GM12878 (cell line): ENCODE measurements around the gene CRTC3. TPM values are rescaled to one million over a fixed set of nuclear protein-coding genes. Genes with fewer than 3 reads are reported as not detected.

Experiments
- GABPA ChIP-seq: IDR thresholded peaks from 2 replicates; pipeline ENCODE4 v1.6.1; 2014; ENCODE audit warnings: antibody characterized with exemption, low read depth, mild to moderate bottlenecking, inconsistent platforms
- GATAD2B ChIP-seq: fragments of 450-650 bp; conservative IDR thresholded peaks from 2 replicates; pipeline ENCODE4 v1.6.1; 2017; ENCODE audit warnings: low read depth, mild to moderate bottlenecking, moderate library complexity
- NBN ChIP-seq: fragments of 450-650 bp; IDR thresholded peaks from 2 replicates; pipeline ENCODE4 v1.6.1; 2016
- PRDM15 ChIP-seq: fragments of 450-650 bp; formaldehyde crosslinking; IDR thresholded peaks from 2 replicates; pipeline ENCODE4 v1.4.0; 2020; ENCODE audit warnings: mild to moderate bottlenecking, moderate library complexity
- SIN3A ChIP-seq: IDR thresholded peaks from 2 replicates; pipeline ENCODE4 v1.6.1; 2012; ENCODE audit warnings: low read depth, low read length, improper control_type of control experiment
- SMARCA5 ChIP-seq: fragments of 450-650 bp; IDR thresholded peaks from 2 replicates; pipeline ENCODE4 v1.6.1; 2017; ENCODE audit warnings: mild to moderate bottlenecking
- ZBTB11 ChIP-seq: fragments of 450-650 bp; formaldehyde crosslinking; IDR thresholded peaks from 2 replicates; pipeline ENCODE4 v1.5.0; 2022; ENCODE audit warnings: mild to moderate bottlenecking, missing genetic modification characterization
- polyA plus RNA-seq, 11 experiments: library from polyadenylated mRNA; depleted of rRNA in 4 of 11; unstranded in 6 of 11; stranded (reverse) in 5 of 11; fragments of >200 nt; fragmentation: Nextera tagmentation in 4 of 11; fragmentation: Illumina TruSeq in 1 of 11; extraction: Ambion mirVana in 4 of 11; extraction: Trizol in 1 of 11; gene quantifications; 1 replicate in 1 of 11; 2 replicates in 10 of 11; pipeline versions ENCODE4 v1.2.1 to v1.2.3, GENCODE V29; 2011 to 2016; ENCODE audit warnings: inconsistent platforms in 2 of 11, missing spikeins in 2 of 11, low read depth in 1 of 11
- total RNA-seq, 4 experiments: library from RNA; depleted of rRNA in 3 of 4; stranded (reverse); fragments of >200 nt in 3 of 4; fragmentation: Illumina TruSeq in 1 of 4; extraction: Trizol in 1 of 4; gene quantifications; 2 replicates each; pipeline versions ENCODE4 v1.2.1 to v1.2.3, GENCODE V29; 2013 to 2021
- TF ChIP-seq, protein P1 (sequence below): IDR thresholded peaks from 2 replicates; pipeline ENCODE4 v1.6.1; 2012; ENCODE audit warnings: low read depth, low read length, improper control_type of control experiment
- TF ChIP-seq, protein P2 (sequence below): fragments of 450-650 bp; IDR thresholded peaks from 2 replicates; pipeline ENCODE4 v1.6.1; 2016; ENCODE audit warnings: mild to moderate bottlenecking
- TF ChIP-seq, protein P3 (sequence below): IDR thresholded peaks from 2 replicates; pipeline ENCODE4 v1.6.1; 2012; ENCODE audit warnings: low read depth, low read length, improper control_type of control experiment
- TF ChIP-seq, protein P4 (sequence below): IDR thresholded peaks from 2 replicates; pipeline ENCODE4 v1.6.1; 2012; ENCODE audit warnings: mild to moderate bottlenecking, low read depth, low read length

Gene CRTC3
- total and polyA plus RNA-seq, 10 of the 15 experiments (the other 5 are each of a cell fraction or from before 2014, with no cell fraction given) = 3.5 to 36.9 (median 18.9) TPM

- TF ChIP-seq PRDM15 = no peak
- TF ChIP-seq, protein P1, sequence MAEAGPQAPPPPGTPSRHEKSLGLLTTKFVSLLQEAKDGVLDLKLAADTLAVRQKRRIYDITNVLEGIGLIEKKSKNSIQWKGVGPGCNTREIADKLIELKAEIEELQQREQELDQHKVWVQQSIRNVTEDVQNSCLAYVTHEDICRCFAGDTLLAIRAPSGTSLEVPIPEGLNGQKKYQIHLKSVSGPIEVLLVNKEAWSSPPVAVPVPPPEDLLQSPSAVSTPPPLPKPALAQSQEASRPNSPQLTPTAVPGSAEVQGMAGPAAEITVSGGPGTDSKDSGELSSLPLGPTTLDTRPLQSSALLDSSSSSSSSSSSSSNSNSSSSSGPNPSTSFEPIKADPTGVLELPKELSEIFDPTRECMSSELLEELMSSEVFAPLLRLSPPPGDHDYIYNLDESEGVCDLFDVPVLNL = no peak
- TF ChIP-seq, protein P2, sequence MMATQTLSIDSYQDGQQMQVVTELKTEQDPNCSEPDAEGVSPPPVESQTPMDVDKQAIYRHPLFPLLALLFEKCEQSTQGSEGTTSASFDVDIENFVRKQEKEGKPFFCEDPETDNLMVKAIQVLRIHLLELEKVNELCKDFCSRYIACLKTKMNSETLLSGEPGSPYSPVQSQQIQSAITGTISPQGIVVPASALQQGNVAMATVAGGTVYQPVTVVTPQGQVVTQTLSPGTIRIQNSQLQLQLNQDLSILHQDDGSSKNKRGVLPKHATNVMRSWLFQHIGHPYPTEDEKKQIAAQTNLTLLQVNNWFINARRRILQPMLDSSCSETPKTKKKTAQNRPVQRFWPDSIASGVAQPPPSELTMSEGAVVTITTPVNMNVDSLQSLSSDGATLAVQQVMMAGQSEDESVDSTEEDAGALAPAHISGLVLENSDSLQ = peak; percentile 68; the same call in 1 of the 2 replicates
- 0 out of 2 replicates have a peak, but pooled peaks have one; percentile 8 for TF ChIP-seq GABPA
- no peak for TF ChIP-seq NBN
- TF ChIP-seq, protein P3, sequence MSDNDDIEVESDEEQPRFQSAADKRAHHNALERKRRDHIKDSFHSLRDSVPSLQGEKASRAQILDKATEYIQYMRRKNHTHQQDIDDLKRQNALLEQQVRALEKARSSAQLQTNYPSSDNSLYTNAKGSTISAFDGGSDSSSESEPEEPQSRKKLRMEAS = no peak
- no peak for TF ChIP-seq GATAD2B
- TF ChIP-seq, protein P4, sequence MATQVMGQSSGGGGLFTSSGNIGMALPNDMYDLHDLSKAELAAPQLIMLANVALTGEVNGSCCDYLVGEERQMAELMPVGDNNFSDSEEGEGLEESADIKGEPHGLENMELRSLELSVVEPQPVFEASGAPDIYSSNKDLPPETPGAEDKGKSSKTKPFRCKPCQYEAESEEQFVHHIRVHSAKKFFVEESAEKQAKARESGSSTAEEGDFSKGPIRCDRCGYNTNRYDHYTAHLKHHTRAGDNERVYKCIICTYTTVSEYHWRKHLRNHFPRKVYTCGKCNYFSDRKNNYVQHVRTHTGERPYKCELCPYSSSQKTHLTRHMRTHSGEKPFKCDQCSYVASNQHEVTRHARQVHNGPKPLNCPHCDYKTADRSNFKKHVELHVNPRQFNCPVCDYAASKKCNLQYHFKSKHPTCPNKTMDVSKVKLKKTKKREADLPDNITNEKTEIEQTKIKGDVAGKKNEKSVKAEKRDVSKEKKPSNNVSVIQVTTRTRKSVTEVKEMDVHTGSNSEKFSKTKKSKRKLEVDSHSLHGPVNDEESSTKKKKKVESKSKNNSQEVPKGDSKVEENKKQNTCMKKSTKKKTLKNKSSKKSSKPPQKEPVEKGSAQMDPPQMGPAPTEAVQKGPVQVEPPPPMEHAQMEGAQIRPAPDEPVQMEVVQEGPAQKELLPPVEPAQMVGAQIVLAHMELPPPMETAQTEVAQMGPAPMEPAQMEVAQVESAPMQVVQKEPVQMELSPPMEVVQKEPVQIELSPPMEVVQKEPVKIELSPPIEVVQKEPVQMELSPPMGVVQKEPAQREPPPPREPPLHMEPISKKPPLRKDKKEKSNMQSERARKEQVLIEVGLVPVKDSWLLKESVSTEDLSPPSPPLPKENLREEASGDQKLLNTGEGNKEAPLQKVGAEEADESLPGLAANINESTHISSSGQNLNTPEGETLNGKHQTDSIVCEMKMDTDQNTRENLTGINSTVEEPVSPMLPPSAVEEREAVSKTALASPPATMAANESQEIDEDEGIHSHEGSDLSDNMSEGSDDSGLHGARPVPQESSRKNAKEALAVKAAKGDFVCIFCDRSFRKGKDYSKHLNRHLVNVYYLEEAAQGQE = no peak
- no peak for TF ChIP-seq SMARCA5
- no peak for TF ChIP-seq SIN3A
- no peak for TF ChIP-seq ZBTB11
Observed at GRCh38 chr15:90691982-90692773, 162.5 kb downstream of the CRTC3 start (continued).
